ENCODE measurements around the gene ZNF521.

The ZNF521 gene

DNA sequence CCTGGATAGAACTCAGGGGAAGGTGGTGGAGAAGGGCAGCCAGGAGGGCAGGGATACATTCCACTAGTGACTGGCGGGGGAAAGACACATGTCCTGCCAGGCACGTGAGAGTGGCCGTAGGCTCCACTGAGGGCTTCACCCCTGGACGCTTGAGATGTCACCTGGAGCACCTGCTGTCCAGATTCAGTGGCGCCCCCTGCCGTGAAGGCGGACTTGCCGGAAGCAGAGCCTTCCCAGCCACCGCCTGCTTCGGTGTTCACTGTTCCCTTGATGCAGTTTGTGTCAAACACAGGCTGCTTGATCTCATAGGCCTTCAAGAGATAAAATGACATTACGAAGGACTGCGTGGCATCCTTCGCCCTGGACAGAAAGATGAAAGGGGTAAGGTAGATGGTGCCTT, 335.3 kb downstream of the ZNF521 start:
- TF ChIP-seq, protein P1, sequence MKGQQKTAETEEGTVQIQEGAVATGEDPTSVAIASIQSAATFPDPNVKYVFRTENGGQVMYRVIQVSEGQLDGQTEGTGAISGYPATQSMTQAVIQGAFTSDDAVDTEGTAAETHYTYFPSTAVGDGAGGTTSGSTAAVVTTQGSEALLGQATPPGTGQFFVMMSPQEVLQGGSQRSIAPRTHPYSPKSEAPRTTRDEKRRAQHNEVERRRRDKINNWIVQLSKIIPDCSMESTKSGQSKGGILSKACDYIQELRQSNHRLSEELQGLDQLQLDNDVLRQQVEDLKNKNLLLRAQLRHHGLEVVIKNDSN (IDR thresholded peaks at IDR 0.05): no peak
- TF ChIP-seq EGR1 (IDR thresholded peaks at IDR 0.05) (no peak), YY1 (IDR thresholded peaks at IDR 0.05; ENCODE audit: low read depth) (no peak), NFIC (IDR thresholded peaks at IDR 0.05) (no peak), CREB1 (IDR thresholded peaks at IDR 0.05; ENCODE audit: low read depth) (no peak), EP300 (IDR thresholded peaks at IDR 0.05; ENCODE audit: borderline replicate concordance) (no peak), CEBPB (IDR thresholded peaks at IDR 0.05) (no peak), TEAD4 (IDR thresholded peaks at IDR 0.05) (no peak), TAF1 (IDR thresholded peaks at IDR 0.05; ENCODE audit: low read depth) (no peak), ZBTB7A (IDR thresholded peaks at IDR 0.05; ENCODE audit: low read depth) (no peak), MAX (IDR thresholded peaks at IDR 0.05) (no peak), RAD21 (IDR thresholded peaks at IDR 0.05; ENCODE audit: low read depth) (no peak), FOXM1 (IDR thresholded peaks at IDR 0.05; ENCODE audit: borderline replicate concordance, low read depth) (no peak), TCF12 (IDR thresholded peaks at IDR 0.05; ENCODE audit: low read depth) (no peak), REST (IDR thresholded peaks at IDR 0.05; ENCODE audit: low read depth) (no peak)

GRCh38 chr18:25016181-25016580, 335.8 kb downstream of the ZNF521 start:
- no peak for TF ChIP-seq TAF1 (IDR thresholded peaks at IDR 0.05; ENCODE audit: low read depth)
- TF ChIP-seq FOXM1 (IDR thresholded peaks at IDR 0.05; ENCODE audit: borderline replicate concordance, low read depth): no peak
- no peak for TF ChIP-seq EP300 (IDR thresholded peaks at IDR 0.05; ENCODE audit: borderline replicate concordance)
- no peak for TF ChIP-seq TEAD4 (IDR thresholded peaks at IDR 0.05)
- TF ChIP-seq ZBTB7A (IDR thresholded peaks at IDR 0.05; ENCODE audit: low read depth): no peak
- no peak for TF ChIP-seq EGR1 (IDR thresholded peaks at IDR 0.05)
- no peak for TF ChIP-seq TCF12 (IDR thresholded peaks at IDR 0.05; ENCODE audit: low read depth)
- no peak for TF ChIP-seq REST (IDR thresholded peaks at IDR 0.05; ENCODE audit: low read depth)
- TF ChIP-seq NFIC (IDR thresholded peaks at IDR 0.05): no peak
- TF ChIP-seq CEBPB (IDR thresholded peaks at IDR 0.05): no peak
- no peak for TF ChIP-seq YY1 (IDR thresholded peaks at IDR 0.05; ENCODE audit: low read depth)
- TF ChIP-seq, protein P1 (IDR thresholded peaks at IDR 0.05): no peak
- TF ChIP-seq MAX (IDR thresholded peaks at IDR 0.05): no peak
- no peak for TF ChIP-seq CREB1 (IDR thresholded peaks at IDR 0.05; ENCODE audit: low read depth)
- no peak for TF ChIP-seq RAD21 (IDR thresholded peaks at IDR 0.05; ENCODE audit: low read depth)
